ENCODE data around the gene POLR3H.
A peak's percentile ranks its signal among the peaks of the same experiment; 100 is the strongest.
"Not testable (repeated sequence)": the region's sequence is repeated elsewhere in the genome, so short reads cannot be mapped to it uniquely, and the experiment has no call there.

Gene POLR3H, protein sequence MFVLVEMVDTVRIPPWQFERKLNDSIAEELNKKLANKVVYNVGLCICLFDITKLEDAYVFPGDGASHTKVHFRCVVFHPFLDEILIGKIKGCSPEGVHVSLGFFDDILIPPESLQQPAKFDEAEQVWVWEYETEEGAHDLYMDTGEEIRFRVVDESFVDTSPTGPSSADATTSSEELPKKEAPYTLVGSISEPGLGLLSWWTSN

DNA sequence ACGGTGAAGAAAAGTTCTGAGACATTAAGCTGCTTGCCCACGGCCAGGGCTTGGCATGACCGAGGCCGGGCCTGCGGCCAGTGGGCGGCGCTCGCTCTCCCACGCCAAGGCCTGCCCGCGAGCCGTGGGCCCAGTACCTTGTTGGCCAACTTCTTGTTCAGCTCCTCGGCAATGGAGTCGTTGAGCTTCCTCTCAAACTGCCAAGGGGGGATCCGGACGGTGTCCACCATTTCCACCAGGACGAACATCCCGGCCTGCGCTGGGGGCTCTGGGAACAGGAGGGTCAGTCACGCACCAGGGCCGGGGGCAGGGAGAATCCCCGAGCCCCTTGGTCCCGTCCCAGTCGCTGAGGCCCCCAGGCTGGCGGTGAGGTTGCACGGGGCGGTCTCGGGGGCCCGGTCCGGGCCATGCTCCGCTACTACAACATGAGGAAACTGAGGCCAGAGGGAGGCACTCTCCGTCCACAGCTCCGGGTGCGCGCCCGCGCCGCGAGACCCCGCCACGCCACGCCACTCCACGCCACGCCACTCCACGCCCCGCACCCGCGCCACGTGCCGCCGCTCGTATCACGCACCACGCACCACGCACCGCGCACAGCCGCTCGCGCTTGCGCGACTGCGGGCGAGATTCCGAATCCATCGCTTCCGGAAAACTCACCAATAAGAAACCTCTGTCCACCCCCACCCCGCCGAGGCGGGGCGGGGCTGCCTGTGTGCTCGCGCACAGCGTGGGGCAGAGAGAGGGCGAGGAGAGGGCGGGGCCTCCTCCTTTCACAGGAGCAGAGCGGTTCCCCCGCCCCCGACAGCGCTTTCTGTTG lies at the start of gene POLR3H:
POLR3H (minus strand) TSS at position 617 of the 817 bp plus-strand sequence; CDS start at position 248, 369 bp downstream.
- no peak for TF ChIP-seq JUND (IDR thresholded peaks at IDR 0.05; ENCODE audit: low read depth)
- in situ Hi-C loops (cut with HindIII; ENCODE audit: low pct_unique_long_range_greater_than_20kb, low sequenced_read_pairs), result no loop called here
- peak; percentile 91 to 97 for DNase-seq (ENCODE audit: low read depth in 1 of 2, low spot score in 1 of 2)

DNA sequence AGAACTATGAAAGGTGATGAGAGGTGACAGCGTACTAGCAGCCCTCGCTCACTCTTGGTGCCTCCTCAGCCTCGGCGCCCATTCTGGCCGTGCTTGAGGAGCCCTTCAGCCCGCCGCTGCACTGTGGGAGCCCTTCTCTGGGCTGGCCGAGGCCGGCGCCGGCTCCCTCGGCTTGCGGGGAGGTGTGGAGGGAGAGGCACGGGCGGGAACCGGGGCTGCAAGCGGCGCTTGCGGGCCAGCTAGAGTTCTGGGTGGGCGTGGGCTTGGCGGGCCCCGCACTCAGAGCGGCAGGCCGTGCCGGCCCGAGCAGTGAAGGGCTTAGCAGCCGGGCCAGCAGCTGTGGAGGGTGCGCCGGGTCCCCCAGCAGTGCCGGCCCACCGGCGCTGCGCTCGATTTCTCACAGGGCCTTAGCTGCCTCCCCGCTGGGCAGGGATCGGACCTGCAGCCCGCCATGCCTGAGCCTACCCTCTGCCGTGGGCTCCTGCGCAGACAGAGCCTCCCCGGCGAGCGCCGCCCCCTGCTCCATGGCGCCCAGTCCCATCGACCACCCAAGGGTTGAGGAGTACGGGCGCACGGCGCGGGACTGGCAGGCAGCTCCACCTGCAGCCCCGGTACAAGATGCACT lies 49.2 kb upstream of the POLR3H start:
- DNase-seq (ENCODE audit: low read depth in 1 of 2, low spot score in 1 of 2); in situ Hi-C loops (cut with HindIII; ENCODE audit: low pct_unique_long_range_greater_than_20kb, low sequenced_read_pairs): not testable (repeated sequence)

DNA sequence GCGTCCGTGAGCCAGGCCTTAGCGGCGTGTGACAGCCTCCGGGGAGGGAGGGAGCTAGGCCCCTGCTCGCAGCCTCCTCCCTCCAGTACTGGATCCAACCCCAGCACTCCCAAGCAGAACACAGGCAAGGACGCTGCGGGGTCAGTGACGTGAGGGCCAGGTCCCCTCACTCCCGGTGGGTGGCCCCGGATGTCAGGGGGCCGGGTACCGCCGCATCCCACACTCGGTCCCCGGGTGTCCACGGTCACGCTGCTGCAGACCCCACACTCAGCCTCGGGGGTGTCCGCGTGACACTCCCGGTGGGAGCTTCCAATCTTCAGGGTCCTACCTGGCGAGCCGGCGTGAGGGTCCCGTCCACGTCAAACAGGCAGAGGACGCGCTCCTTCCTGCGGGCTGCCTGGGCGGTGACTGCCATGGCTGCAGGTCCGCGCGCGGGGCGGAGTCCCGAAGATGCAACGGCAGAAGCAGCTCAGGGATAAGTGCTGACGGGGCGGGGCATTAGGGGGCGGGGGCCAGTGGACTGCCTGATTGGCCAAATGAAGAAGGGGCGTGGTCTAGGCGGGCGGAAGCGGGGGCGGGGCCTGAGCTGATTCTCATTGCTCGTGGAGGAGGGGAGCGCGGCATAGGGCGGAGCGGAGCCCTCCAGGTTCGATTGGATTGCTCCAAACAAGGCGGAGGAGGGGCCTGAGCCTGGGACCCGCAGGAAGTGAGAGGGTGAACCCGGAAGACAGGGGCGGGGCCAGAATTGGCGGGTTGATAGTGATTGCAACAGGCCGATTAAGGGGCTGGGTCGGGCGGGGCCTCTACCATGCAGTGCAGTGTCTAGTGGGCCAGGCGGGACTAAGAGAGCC lies 45.3 kb upstream of the POLR3H start, which contains the start of gene PMM1:
PMM1 (minus strand) TSS at position 450 of the 851 bp plus-strand sequence; CDS start at position 415, 35 bp downstream.
- peak; percentile 98 to 99 for DNase-seq (ENCODE audit: low read depth in 1 of 2, low spot score in 1 of 2)
- in situ Hi-C loops (cut with HindIII; ENCODE audit: low pct_unique_long_range_greater_than_20kb, low sequenced_read_pairs), result no loop called here
- no peak for TF ChIP-seq JUND (IDR thresholded peaks at IDR 0.05; ENCODE audit: low read depth)

DNA sequence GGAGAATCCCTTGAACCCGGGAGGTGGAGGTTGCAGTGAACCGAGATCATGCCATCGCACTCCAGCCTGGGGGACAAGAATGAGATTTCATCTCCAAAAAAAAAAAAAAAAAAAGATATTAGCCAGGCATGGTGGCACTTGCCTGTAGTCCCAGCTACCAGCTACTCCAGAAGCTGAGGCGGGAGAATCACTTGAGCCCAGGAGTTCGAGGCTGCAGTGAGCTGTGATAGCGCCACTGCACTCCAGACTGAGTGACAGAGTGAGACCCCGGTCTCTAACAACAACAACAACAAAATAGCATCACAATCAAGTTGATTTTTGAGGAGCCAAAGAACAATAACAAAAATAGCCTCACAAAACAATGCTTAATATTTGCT lies 43.1 kb upstream of the POLR3H start:
- in situ Hi-C loops (cut with HindIII; ENCODE audit: low pct_unique_long_range_greater_than_20kb, low sequenced_read_pairs), result no loop called here
- TF ChIP-seq JUND (IDR thresholded peaks at IDR 0.05; ENCODE audit: low read depth), result no peak
- DNase-seq (ENCODE audit: low read depth in 1 of 2, low spot score in 1 of 2), result no peak

DNA sequence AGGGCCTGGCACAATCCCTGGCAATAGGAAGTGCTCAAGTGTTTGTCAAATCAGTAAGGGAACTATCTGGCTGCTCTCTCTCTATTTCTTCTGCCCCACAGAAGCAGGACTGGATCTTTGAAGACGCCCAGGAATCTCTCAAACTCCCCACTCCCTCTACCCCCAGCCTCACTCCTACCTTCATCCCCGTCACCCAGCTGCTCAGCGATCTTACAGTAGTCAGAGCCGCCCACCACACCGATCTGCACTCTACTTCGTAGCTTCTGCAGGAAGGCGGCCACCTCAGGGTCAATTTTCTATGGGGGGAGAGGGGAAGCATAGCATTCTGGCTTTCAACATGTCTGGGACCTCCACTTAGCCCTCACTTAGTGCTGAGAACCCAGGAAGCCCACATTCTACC lies 41.6 kb upstream of the POLR3H start:
- in situ Hi-C loops (cut with HindIII; ENCODE audit: low pct_unique_long_range_greater_than_20kb, low sequenced_read_pairs), result no loop called here
- no peak for DNase-seq (ENCODE audit: low read depth in 1 of 2, low spot score in 1 of 2)
- no peak for TF ChIP-seq JUND (IDR thresholded peaks at IDR 0.05; ENCODE audit: low read depth)

DNA sequence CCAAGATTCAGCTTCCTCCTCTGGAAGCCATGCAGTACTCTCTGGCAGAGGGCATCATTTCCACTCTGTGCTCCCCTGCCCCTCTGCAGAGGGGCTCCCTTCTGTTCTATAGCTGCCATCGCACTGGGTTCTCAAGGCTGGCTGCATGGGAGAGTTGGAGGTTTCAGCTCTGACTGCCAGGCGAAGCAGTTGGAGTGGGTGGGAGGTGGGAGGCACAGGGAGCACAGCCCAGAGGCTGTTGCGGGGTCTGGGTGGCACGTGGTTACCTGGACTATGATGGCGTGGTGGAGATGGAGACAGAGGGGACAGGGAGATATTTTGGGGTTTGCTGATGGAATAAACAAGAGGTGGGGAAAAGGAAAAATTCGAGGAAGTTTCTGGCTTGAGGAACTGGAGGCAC lies 40.6 kb upstream of the POLR3H start:
- in situ Hi-C loops (cut with HindIII; ENCODE audit: low pct_unique_long_range_greater_than_20kb, low sequenced_read_pairs), result no loop called here
- no peak for TF ChIP-seq JUND (IDR thresholded peaks at IDR 0.05; ENCODE audit: low read depth)
- DNase-seq (ENCODE audit: low read depth in 1 of 2, low spot score in 1 of 2), result no peak

DNA sequence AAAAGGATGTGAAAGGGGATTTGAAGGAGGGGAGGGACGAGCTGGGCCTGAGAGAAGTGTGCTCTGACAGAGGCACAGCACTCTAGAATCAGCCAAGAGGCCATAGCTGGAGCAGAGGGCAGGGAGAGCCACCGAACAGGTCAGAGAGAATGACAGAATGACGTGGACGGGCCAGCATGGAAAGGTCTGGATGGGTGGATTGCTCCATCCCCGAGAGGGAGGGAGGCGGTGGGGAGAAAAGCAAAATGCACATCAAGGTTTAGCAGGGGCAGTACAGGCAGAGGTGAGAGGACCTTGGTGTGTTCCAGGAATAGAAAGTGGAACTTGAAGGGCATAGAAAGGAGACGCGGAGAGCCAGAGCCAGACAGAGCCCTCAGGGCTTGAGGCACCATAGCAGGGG lies 38.4 kb upstream of the POLR3H start:
- TF ChIP-seq JUND (IDR thresholded peaks at IDR 0.05; ENCODE audit: low read depth), result no peak
- in situ Hi-C loops (cut with HindIII; ENCODE audit: low pct_unique_long_range_greater_than_20kb, low sequenced_read_pairs), result no loop called here
- no peak for DNase-seq (ENCODE audit: low read depth in 1 of 2, low spot score in 1 of 2)

DNA sequence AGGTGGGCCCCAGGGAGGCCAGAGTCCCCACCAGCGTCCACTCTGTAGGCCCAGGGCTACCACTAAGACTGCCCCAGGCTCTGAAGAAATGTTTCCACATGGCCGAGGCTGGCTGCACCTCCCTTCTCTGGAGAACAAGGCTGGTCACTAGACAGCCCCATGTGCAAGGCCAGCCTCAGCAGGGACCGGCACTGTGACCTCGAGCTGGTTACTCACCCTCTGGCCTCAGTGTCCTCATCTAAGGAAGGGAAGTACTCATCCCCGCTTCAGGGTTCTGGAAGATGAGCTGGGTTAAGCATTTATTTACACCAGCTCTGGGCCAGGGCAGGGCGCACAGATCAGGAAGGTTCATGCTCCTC lies 35.7 kb upstream of the POLR3H start:
- TF ChIP-seq JUND (IDR thresholded peaks at IDR 0.05; ENCODE audit: low read depth), result no peak
- no peak for DNase-seq (ENCODE audit: low read depth in 1 of 2, low spot score in 1 of 2)
- in situ Hi-C loops (cut with HindIII; ENCODE audit: low pct_unique_long_range_greater_than_20kb, low sequenced_read_pairs), result no loop called here

DNA sequence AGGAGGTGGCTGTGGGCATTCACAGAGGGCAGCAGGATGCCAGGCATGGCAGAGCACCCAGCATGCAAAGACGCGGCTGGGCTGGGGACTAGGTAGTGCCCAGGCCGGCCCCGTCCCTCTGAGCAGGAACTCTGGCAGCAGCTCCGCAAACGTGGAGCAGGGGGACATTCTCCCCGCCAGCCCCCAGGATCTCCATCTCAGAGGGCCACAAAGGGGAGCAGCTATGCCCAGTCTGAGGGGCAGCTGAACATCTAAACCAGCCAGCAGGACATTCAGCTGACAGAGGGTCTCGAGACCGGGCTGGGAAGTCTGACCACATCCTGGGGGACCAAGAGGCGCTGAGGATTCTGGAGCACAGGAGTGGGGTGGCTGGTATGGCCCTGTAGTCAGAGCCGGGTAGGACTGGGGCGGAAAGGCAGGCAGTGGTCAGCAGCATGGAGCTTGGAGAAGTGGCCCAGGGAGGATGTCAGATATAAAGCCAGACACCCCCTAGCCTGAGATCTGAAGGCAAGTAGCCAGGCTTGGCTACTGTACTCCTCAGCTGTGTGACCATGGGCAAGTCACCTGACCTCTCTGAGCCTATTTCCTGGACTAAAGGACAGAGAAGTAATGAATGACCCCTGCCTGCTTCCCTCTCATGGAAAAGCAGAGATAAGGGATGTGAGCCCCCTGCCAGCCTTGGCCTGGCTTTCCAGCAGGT lies 35.2 kb upstream of the POLR3H start:
- in situ Hi-C loops (cut with HindIII; ENCODE audit: low pct_unique_long_range_greater_than_20kb, low sequenced_read_pairs), result no loop called here

DNA sequence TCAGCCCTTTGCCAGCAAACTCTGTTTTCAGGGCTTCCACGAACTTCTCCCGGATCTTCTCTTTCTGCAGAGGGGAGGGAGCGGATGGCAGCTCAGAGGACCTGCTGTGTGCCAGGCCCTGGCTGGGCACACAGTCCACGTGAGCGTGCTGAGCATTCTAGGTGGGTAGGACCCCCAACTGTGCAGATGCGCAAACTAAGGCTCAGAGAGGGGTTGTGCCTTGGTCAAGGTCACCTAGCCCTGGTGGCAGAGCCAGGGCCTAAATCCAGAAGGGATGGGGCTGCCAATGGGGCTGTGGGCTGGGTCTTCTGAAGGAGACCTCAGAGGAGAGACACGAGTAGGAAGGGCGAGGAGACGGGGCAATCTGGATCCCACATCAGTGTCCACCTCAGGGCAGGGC lies 34.5 kb upstream of the POLR3H start:
- DNase-seq (ENCODE audit: low read depth in 1 of 2, low spot score in 1 of 2), result no peak
- in situ Hi-C loops (cut with HindIII; ENCODE audit: low pct_unique_long_range_greater_than_20kb, low sequenced_read_pairs), result no loop called here
- TF ChIP-seq JUND (IDR thresholded peaks at IDR 0.05; ENCODE audit: low read depth), result no peak

More for the DNA sequence above, 35.2 kb upstream of the POLR3H start:
- DNase-seq (ENCODE audit: low read depth in 1 of 2, low spot score in 1 of 2), result no peak
- TF ChIP-seq JUND (IDR thresholded peaks at IDR 0.05; ENCODE audit: low read depth), result no peak

DNA sequence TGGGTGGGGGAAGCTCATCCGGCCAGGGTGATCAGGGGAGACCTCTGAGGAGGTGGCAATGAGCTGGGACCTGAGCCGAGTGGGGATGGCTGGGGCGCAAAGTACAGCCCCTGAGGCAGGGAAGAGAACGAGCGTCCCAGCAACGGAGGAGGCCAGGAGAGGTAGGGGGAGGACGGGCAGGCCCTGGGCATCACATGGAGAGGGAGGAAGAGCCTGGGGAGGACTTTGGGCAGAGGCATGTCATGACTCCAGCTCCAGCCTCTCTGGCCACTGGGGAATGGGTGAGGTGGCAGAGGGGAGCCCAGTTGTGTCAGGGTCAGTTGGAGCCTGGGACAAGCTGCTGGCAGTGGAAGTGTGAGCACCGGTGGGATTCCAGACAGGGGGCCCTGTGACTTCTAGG lies 33.8 kb upstream of the POLR3H start:
- in situ Hi-C loops (cut with HindIII; ENCODE audit: low pct_unique_long_range_greater_than_20kb, low sequenced_read_pairs), result no loop called here
- TF ChIP-seq JUND (IDR thresholded peaks at IDR 0.05; ENCODE audit: low read depth), result no peak
- DNase-seq (ENCODE audit: low read depth in 1 of 2, low spot score in 1 of 2), result no peak

DNA sequence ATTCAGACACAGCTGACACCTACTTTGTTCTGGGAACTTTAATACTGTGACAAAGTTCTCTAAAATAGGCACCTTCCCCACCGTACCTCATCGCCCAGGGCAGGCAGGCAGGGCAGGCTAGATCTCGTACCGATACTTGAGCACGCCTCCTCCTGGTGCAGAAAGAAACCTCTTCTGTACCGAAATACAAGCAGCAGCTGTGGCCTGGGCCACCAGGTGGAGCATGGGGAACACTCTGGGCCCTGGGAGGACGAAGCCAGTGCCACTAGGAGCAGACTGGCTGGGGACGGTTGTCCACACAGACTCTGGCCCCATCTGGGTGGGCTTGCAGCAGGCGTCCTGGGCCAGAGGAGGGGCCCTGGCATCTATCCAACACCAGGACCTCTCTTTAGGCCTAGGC lies 32.6 kb upstream of the POLR3H start:
- DNase-seq (ENCODE audit: low read depth in 1 of 2, low spot score in 1 of 2), result peak; percentile 77 to 83
- in situ Hi-C loops (cut with HindIII; ENCODE audit: low pct_unique_long_range_greater_than_20kb, low sequenced_read_pairs), result no loop called here
- TF ChIP-seq JUND (IDR thresholded peaks at IDR 0.05; ENCODE audit: low read depth), result no peak
